GM11168 (cell line): ENCODE results near the gene VSIR.

ENCODE experiments used
- in situ Hi-C: fragments of 300-500 bp; cut with MboI; formaldehyde crosslinking; loops from one replicate; pipeline ENCODE4 v1.12.0; 2022; ENCODE audit warnings: low sequenced_read_pairs; ENCODE audit not compliant: unreplicated experiment

The VSIR gene

GRCh38 chr10:71773221-71773971 is at the start of gene VSIR:
Gene VSIR, minus strand, starts transcription at chr10:71773520. Its CDS starts 81 bp downstream, at chr10:71773439.
- in situ Hi-C loops, result no loop called here

GRCh38 chr10:71821909-71822763 is 48.8 kb upstream of the VSIR start:
- in situ Hi-C loops, result no loop called here

GRCh38 chr10:71820966-71821365 is 47.6 kb upstream of the VSIR start:
- in situ Hi-C loops, result no loop called here

GRCh38 chr10:71819985-71820384 is 46.7 kb upstream of the VSIR start:
- in situ Hi-C loops, result loop anchor here (10.0 kb wide), 1 partner anchor 105 kb away; the partner anchor contains the start of gene C10orf105

- in situ Hi-C loops, result loop anchor here (10.0 kb wide), 1 partner anchor 105 kb away; the partner anchor contains the start of gene C10orf105
Observed at GRCh38 chr10:71819441-71819861, 46.1 kb upstream of the VSIR start.

DNA sequence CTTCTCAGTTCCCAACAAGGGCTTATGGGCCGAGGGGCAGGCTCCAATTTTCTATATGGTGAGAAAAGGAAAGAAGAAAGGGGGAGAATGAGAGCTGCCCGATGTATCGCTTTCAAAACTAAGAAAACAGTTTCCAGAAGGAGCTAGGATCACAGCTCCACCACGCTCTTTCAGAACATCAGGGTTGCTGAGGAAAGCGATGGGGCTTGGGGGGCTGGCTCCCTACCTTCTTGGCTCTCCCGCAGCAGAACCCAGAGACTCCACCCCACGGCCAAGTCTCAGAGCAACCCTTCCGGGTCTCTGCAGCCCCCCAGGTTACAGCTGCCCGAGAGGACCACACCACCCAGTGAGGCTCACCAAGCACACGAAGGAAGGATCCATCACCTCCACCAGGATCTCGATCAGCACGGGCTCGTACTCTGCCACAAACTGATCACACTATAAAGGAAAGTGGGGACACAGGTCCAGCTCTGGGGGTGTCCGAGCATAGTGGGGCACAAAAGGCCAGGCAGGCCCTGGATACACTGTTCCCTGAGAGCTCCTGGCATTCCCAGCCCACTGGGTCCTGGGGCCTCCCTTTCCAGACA is 45.4 kb upstream of the VSIR start:
- in situ Hi-C loops, result loop anchor here (10.0 kb wide), 1 partner anchor 104 kb away; the partner anchor contains the start of gene C10orf105

GRCh38 chr10:71817831-71818655 is 44.7 kb upstream of the VSIR start:
- in situ Hi-C loops, result loop anchor here (10.0 kb wide), 1 partner anchor 103 kb away; the partner anchor contains the start of gene C10orf105

GRCh38 chr10:71816936-71817618 is 43.8 kb upstream of the VSIR start:
- in situ Hi-C loops, result loop anchor here (10.0 kb wide), 1 partner anchor 102 kb away; the partner anchor contains the start of gene C10orf105

DNA sequence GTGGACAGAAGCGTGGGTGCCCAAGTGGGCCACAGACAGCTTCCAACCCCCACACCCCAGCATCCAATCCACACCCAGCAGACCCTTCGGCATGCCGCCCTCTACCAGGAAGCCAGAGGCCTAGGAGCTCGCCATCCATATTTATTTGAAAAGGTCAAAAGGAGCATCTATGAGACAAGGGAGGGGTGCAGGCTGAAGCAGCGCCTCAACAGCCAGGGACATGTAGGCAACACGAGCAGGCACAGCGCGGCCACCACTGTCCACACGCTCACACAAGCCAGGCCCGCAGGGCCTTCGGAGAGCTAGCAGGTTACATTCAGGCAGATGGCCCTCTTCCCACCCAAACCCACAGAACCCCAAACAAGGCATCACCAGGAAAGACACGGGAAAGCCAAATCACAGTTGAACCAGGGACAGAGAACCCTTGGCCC is 43.1 kb upstream of the VSIR start:
- in situ Hi-C loops, result loop anchor here (10.0 kb wide), 1 partner anchor 102 kb away; the partner anchor contains the start of gene C10orf105

DNA sequence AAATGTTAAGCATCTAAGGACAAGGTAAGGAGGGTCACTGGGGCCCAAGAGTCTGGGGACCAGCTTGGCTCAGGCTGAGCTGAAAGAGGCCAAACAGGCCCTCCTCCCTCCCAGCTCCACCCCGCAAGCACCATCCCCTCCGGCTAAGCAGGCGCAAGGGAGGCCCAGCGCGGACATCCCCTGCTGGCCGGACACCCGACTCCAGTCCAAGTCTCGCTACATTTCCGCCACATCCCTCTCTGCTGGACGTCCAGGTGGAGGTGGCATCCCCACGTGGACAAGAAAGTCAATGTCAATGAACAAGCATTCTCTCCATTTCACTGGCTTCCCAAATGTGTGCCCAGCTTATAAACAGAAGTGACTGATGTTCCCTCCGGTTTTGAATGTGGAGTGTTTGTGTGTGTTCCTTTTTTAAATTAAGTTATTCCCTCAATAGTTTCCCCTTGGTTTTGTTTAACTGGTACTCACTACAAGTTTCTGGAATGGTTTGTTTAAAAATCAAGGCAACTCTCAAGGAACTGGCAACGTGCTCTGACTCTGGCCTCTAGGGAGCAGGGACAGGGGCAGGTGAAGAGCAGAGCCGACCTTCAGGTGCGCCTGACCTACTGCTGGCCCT is 42.3 kb upstream of the VSIR start:
- in situ Hi-C loops, result loop anchor here (10.0 kb wide), 1 partner anchor 101 kb away; the partner anchor contains the start of gene C10orf105

GRCh38 chr10:71814922-71815411 is 41.6 kb upstream of the VSIR start:
- in situ Hi-C loops, result loop anchor here (10.0 kb wide), 1 partner anchor 100 kb away; the partner anchor contains the start of gene C10orf105

- in situ Hi-C loops, result loop anchor here (10.0 kb wide), 1 partner anchor 98 kb away; the partner anchor contains the start of gene C10orf105
Observed at GRCh38 chr10:71812913-71813590, 39.7 kb upstream of the VSIR start.

GRCh38 chr10:71812016-71812912 is 38.9 kb upstream of the VSIR start:
- in situ Hi-C loops, result loop anchor here (10.0 kb wide), 1 partner anchor 97 kb away; the partner anchor contains the start of gene C10orf105

GRCh38 chr10:71811351-71811750 is 38.0 kb upstream of the VSIR start:
- in situ Hi-C loops, result loop anchor here (10.0 kb wide), 1 partner anchor 97 kb away; the partner anchor contains the start of gene C10orf105

- in situ Hi-C loops, result loop anchor here (10.0 kb wide), 1 partner anchor 95 kb away; the partner anchor contains the start of gene C10orf105
Observed at GRCh38 chr10:71810048-71810750, 36.9 kb upstream of the VSIR start.

DNA sequence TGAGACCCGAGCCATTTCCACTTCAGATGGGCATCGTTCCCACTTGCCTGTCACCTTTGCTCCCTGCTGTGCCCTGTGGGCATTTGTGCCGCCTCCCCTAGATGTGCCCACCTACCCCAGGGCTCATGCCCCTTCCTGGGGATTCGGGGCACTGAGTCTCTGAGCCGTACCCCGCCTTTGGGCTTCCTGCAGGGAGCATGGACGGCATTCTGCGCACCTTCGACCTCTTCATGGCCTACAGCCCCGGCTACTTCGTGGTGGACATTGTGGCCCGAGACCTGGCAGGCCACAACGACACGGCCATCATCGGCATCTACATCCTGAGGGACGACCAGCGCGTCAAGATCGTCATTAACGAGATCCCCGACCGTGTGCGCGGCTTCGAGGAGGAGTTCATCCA is 36.3 kb upstream of the VSIR start:
- in situ Hi-C loops, result loop anchor here (10.0 kb wide), 1 partner anchor 95 kb away; the partner anchor contains the start of gene C10orf105
